ENCODE results near the gene MFN1.
"Not testable (repeated sequence)": the region's sequence is repeated elsewhere in the genome, so short reads cannot be mapped to it uniquely, and the experiment has no call there.

Gene MFN1

DNA sequence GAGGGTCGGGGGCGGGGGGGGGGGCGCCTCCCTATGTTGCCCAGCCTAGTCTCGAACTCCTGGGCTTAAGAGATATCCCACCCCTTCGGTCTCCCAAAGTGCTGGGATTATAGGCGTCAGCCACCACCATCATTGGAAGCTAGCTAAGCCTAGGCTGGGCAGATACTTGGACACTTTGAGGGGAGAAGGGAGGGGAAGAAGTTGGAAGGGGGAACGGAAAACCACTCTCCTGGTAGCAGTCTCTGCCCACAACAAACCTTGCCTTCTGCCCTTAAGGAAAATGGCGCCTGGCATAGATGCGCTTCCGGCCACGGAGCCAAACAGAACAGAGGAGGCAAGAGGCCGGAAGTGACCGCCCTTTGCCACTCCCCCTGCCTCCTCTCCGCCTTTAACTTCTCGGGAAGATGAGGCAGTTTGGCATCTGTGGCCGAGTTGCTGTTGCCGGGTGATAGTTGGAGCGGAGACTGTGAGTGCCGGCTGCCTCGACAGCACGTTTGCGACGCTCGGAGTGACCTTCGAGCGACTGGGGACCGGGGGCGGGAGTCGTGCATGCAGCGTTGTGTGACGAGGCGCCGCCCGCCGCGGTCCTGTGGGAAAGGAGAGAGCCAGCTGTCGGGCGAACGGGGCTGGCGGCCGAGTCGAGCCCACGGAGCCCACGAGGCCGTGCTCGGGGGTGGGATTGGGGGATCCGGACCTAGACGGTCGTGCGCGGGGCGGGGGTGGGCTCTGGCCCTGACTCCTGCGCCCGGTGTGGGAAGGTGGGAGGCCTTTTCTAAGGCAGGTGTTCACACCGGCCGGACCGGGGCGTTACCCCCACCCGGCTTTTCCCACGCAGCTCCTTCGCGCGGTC, at the start of gene MFN1:
TSS of gene MFN1 (plus strand) at position 365 of the 850 bp plus-strand sequence. CDS start 1,143 bp downstream, outside the sequence.
- peak; percentile 32 to 96 (median 88) for DNase-seq

DNA sequence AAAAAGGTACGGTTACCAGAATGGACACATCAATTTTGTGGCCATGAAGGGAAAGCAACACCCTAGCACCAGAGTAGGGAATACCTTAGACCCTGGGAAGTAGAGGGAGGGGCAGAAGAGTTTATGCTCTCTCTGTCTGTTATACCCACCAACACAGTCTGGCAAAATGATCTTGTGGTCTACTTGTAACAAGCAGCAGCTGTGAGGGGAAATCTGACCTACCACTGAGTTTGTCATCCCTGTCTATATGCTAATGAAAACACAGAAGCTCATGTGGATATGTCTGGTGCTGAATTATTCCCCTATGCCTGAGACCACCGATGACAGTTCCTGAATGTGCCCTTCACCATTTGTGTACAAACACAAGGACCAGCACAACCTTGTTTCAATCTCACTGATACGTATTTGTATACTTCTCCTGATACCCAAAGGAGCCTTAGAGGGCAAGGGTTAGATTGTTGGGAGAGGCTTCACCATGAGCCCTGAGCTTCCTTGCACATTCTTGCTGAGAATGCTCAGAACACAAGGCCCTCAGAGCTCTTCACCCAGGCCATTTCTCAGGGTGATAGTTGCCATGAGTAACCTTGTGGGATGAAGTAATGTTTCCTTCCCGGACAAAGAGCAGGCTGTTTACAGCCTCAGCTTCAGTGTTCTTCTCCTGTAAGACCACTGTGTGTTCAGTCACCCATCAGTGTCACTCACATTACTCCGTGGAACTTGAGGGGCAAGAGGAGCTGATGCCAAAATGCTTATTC, 49.4 kb upstream of the MFN1 start:
- DNase-seq = no peak

DNA sequence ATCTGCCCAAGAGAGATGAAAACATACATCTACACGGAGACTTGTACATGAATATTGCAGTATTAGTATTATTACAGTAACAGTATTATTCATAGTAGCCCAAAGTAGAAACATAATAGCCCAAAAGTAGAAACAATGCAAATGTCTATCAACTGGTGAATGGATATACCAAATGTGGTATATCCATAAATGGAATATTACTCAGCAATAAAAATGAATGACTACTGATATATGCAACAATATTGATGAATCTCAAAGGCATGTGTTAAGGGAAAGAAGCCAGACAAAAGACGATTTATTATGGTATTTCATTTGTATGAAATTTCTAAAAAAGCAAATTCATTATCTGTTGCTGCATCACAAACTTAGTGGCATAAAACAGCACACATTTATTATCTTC, 48.2 kb upstream of the MFN1 start:
- DNase-seq = no peak

DNA sequence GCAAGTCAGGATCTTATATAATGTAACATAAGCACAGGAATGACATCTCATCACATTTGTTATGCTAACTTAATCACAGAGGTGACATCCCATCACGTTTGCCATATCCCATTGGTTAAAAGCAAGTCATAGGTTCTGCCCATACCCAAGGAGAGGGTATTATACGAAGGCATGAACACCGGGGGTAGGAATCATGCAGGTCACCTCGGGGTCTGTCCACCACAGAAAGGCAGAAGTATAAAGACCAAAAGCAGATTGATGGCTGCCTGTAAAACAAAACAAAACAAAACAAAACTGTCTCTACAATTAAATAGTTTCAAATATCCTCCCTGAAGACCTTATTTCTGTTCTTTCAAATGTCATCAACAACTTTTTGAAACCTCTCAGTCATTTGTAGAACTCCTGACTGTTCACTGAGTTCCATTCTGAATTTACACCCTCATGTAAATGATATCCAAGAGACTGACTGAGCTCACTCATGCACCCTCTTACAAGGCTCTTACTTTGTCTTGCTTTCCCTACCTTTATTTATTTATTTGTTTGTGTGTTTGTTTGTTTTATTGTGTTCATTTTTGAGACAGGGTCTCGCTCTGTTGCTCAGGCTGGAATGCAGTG, 47.4 kb upstream of the MFN1 start:
- no peak for DNase-seq

DNA sequence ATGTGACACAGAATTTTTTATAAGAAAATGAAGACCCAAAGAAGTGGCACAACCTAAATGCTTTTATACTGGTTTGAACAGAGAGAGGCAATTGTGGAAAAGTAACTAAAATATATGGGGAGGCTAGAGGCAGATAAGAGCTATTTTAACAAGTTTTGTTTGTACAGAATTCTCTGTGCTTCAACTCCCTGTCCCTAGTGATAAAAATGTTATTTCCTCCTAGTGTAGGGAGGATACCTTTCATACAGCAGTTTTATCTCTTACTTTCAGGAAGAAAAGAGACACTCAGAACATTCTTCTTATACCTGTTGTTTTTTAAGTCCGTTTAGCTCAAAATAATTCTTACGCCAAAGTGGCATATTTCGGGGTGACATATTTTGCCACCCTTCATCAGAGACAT, 45.9 kb upstream of the MFN1 start:
- no peak for DNase-seq

DNA sequence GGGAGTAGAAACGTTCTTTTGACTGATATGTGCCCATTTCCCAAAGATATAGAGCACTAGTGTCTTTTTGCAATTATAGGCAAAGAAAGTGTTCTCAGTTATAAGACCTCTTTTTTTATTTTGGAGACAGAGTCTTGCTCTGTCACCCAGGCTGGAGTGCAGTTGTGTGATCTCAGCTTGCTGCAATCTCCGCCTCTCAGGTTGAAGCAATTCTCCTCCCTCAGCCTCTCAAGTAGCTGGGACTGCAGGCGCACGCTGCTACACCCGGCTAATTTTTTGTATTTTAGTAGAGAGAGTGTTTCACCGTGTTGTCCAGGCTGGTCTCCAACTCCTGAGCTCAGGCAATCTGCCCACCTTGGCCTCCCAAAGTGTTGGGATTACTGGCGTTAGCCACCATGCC, 45.4 kb upstream of the MFN1 start:
- DNase-seq = no peak

DNA sequence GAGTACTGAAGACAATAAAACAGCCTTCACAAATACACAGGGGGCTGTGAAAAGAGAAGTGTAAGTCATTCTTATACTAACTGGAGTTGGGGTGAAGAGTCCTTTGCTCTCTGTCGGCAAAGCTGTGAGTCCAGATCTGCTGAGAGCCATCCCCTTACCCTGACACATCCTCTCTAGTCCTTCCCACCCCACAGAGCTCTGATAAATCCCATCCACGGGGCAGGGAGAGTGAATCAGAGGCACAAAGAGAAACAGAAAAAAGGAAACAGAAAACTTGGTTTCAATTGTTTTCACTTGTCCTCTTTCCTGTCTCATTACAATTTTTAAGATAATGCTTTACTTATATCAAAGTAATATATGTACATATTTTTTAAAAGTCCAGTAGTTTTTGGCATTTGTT, 42.9 kb upstream of the MFN1 start:
- DNase-seq = no peak

DNA sequence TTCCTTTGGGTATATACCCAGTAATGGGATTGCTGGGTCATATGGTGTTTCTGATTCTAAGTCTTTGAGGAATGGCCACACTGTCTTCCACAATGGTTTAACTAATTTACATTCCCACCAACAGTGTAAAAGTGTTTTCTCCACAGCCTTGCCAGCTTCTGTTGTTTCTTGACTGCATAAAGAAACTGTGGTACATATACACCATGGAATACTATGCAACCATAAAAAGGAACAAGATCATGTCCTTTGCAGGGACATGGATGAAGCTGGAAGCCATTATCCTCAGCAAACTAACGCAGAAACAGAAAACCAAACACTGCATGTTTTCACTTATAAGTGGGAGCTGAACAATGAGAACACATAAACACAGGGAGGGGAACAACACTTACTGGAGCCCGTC, 40.1 kb upstream of the MFN1 start:
- DNase-seq = not testable (repeated sequence)

DNA sequence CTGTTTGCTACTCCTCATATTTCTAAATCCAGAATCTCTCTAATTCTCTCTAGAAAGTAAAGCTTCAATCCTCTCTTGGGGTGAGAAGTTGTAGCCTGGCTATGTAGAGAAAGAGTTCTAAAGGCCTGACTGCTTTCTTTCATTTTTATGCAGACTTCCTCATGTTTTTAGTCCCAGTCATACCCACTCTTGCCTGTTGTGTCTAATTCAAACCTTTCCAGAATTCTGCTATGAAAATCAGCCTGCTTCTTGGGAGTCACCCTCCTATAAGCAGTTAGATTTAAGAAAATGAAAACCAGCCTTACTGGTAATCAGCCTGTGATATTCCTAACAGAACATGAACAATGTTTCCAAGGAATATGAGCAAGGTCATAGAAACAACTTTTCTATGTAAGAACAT, 39.5 kb upstream of the MFN1 start:
- no peak for DNase-seq

DNA sequence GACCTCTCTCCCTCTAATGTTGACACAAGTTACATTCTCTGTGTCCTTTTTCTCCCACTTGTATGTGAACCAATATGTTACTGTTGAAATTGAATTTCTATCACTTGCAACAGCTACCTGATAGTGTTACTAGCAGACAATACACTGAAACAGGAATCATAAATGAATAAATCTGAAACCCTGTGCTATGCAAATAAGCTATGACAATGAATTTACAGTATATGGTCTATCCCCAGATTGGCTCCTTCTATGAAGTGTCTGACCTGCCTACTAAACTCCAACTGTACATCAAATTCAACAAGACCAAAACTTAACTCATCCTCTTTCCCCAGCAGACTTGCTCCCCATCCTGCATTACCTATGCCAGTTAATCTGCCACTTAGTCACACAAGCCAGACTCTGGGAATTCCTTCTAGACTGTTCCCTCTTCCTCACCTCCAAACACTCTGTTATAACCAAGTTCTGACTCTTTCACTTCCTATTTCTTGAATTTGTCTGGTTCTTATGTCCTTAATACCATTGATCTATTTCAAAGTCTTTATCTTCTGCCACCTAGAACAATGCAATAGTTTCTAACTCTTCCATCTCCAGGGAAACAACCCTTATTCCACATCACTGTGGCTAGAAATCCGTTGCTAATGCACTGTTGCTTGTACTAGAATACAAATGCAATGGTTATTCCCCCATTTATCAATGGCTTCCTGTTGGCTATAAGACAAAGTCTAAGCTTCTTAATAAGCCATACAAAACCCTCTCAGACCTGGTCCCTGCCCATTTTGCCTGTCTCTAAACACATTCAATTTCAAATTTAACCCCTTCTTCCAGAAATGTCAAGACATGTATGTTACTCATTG, 38.1 kb upstream of the MFN1 start:
- DNase-seq = no peak

DNA sequence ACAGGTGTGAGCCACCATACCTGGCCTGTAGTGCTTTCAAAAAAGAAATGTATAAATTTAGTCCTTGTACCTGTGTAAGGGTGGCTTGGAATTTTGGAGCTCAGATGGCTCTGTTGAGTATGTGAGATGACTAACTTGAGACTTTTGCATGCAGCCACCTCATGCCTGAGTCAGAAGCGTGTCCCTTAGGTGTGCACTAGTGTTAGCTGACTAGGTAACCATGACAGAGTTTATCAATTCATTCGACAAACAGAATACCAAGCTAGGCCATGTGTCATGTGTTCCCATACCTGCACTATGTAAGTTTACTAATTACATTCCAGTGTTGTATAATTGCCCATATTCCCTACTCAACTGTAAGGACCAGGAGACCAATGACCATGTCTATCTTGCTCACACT, 28.6 kb upstream of the MFN1 start:
- DNase-seq = no peak

DNA sequence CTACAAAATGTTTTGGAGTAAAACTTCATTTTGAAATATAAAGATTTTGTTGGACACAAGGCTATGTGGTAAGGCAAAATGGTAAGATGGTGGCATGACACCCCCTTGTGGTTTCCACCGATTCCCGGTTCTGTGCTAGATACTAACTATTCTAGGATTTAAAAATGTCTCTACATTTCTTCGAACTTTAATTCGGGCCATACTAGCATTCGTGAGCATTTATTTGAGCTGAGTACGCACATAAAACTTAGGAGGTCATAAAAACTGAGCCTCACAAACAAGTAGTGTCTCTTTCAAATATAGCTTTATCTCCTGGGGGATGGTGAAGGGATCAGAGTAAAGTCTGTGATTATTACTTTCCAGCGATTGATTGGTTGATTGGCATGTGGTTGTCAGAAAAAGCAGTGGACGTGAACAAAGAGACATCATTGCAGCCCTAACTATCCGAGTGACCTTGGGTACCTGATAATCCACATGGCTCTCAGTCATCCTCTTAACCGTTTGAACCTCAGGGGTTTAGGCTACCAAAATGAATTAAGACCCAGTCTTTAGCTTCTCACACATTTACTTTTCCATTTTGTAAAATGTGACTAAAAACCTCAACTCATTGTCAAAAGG, 25.7 kb upstream of the MFN1 start:
- DNase-seq = peak in 17 of 51 donors; percentile 3 to 37 (median 9)

DNA sequence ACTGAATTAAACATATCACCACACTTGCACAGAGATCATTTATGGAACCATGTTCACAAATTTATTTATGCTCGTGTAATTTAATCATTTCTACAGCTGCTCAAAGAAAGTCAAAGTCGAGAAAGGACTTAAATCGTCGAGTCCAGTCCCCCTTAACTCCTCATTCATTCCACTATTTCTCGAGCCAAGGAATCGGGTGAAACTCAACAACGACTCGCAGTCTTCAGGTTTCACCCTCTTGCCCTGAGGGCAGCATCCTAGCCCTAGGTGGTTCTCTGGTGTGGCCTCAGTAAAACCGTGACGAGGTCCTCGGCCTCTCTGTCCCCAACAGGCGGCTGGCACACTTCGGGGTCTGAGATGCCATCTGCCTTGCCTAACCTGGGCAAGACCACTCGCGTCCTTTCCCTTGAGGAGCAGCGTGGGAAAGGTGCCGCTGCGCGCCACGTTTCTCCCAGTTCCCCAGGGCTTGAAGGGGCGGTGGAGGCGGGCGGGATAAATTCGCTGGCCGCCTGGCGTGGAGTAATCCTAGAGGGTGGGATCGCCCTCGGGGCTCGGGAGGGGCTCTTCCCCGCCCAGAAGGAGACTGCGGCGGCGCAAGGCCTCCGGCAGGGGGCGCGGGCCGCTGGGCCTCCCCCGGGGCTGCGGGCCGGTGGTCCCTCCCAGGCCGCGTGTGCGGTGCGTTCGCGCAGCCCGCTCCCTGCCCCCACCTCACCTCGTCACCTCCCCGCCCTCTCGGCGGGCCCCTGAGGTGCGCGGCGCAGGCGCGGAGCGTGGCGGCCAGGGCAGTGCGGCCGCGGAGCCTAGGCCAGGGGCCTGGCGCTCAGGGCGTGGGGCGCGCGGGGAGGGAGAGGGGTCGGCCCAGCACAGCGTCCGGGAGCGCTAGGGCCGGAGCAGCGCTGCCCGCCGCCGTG, 25.0 kb upstream of the MFN1 start, which contains the start of gene ZNF639:
TSS of gene ZNF639 (plus strand) at position 746 of the 911 bp plus-strand sequence. CDS start 5,263 bp downstream, outside the sequence.
- peak in 50 of 51 donors; percentile 32 to 86 (median 66) for DNase-seq

DNA sequence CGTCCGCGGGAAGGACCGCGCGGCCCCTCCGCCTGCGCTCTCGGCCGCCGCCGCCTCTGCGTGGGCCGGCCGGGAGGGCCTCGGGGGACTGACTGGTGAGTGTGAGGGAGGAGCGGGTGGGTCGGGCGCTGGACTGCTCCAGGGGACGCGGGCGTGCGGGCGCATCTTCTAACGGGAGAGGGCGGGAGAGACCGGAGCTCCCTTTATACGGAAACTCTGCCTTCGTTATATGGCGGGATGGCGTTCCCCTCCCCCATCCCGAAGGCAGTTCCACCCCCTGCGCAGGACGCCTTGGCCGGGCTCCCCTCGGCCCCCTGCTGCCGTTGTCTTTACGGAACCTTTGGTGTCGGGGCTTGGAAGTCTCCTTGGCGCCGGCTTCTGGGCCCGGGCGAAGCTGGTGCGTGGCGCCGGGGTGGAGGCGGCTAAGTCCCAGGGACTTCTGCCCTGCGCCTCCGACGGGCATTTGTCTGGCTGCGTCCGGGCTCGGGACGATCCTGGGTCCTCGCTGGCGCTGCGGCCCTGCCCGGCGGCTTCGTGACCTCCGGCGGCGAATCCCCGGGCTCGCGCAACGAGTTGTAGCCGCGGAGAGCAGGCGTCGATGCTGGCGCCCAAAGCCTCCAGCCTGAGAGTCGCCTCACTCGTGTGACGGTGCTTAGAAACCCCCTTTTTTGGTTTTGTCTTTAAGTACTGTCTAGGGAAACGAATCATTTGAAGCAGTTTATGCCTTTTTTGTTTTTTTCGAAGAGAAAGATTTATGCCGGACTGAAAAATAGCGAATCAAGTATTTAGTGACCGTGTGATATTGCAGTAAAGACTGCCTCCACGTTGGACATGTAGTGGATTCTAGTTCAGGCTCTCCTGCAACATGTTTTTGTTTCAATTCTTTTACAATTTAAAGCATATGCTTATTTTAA, 24.1 kb upstream of the MFN1 start:
- peak in 49 of 51 donors; percentile 16 to 82 (median 62) for DNase-seq

DNA sequence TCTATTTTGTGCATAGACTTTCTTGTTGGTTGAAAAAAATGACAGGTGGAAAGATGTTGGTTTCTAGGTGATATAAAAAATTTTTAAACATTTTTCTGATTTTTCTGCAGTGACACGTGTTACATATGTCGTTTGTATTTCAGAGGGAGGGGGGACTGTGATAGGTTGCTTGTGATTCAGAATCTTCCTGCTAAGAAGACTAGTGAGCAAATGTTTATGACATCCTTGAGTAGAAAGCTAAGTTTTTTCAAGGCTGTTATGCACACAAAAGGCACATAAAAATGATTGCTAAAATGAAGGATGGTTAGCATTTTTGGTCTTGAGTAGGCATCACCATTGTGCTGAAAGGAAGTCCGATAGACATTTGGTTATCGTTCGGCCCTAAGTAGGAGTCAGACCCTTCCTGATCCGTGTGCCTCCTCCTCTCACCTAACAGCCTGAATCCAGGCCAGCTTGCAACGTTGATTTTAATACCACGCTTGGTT, 23.2 kb upstream of the MFN1 start:
- no peak for DNase-seq

DNA sequence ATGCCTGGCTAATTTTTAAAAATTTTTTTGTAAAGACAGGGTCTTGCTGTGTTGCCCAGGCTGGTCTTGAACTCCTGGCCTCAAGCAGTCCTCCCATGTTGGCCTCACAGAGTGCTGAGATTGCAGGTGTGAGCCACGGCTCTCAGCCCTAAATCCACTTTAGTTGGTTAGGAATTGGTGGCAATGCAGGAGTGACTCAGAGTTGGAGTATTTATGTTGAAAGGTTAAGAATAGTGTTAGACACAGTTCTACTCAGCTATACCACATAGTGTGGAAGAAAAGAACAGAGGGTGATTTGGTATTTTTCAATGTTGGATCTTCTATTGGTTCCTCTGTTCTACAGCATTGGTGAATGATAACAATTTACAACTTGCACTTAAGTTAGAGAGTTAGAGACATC, 17.1 kb upstream of the MFN1 start:
- DNase-seq = no peak

DNA sequence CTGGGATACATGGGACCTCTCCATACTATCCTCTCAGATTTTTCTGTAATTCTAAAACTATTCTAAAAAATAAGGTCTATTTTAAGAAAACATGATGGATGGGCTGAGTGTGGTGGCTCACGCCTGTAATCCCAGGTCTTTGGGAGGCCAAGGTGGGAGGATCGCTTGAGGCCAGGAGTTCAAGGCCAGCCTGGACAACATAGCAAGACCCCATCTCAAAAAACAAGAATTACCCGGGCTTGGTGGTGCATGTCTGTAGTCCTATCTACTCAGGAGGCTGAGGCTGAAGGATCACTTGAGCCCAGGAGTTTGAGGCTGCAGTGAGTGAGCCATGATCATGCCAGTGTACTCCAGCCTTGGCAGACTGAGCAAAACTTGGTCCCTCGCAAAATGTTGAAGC, 15.3 kb upstream of the MFN1 start:
- no peak for DNase-seq

DNA sequence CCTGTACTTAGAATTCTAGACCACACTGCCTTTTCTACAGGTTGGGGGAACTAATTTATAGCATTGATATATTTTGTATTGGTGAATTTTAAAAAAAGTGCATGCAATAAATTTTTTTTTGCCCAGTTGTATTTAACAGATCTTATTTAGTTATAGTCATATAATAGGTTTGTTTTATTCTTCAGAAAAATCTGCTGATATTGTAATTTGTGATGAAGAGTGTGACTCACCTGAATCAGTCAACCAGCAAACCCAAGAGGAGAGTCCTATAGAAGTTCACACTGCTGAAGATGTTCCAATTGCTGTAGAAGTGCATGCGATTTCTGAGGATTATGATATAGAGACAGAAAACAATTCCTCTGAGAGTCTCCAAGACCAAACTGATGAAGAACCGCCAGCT, 14.4 kb upstream of the MFN1 start:
- no peak for DNase-seq
